Measurements from ENCODE around the gene CREB3L4.
A peak's percentile ranks its signal among the peaks of the same experiment; 100 is the strongest.
"Not testable (repeated sequence)": the region's sequence is repeated elsewhere in the genome, so short reads cannot be mapped to it uniquely, and the experiment has no call there.

CREB3L4 gene

DNA sequence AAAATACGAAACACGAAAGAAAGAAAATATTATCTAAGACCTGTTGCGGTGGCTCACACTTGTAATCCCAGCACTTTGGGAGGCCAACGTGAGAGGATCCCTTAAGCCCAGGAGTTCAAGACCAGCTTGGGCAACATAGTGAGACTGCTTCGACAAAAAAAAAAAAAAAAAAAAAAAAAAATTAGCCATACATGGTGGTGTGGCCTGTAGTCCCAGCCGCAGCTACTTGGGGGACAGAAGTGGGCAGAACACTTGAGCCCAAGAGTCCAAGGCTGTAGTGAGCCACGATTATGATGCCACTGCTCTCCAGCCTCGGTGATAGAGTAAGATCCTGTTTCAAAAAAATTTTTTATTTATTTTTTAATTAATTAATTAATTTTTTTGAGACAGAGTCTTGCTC, 19.9 kb downstream of the CREB3L4 start:
- DNase-seq = no peak

DNA sequence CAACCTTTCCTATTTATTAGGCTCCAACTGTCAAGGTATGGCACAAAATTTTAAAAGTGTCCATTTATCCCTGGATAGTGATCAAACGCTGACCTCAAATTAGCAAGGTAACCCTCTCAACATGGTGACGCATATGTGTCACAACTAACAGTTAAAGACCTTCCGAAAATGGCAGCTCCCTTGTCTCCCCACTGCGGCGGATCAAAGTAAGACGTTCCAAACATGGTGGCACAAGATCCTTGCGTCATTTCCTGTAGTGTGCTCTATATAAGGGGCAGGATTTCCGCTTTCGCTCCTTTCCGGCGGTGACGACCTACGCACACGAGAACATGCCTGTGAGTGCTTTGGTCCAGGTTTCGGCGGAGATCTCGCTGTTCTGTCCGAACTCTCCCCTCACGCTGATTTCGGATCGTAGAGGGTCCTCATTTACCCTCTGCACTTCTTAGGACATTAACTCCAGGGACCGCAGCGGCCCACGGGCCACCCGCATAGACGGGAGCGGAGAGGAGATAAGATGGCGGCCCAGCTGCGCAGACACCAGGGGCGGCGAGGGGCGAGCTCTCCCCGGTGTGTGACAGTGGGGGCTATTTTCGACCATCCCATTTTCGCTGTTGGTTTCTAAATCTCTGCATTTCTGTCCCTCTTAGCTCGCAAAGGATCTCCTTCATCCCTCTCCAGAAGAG, 22.9 kb downstream of the CREB3L4 start, which contains the start of gene RPS27:
Gene RPS27, plus strand, starts transcription at position 295 of the 683 bp plus-strand sequence. Its CDS starts 35 bp downstream, at position 330.
- DNase-seq = peak; percentile 98 to 99

DNA sequence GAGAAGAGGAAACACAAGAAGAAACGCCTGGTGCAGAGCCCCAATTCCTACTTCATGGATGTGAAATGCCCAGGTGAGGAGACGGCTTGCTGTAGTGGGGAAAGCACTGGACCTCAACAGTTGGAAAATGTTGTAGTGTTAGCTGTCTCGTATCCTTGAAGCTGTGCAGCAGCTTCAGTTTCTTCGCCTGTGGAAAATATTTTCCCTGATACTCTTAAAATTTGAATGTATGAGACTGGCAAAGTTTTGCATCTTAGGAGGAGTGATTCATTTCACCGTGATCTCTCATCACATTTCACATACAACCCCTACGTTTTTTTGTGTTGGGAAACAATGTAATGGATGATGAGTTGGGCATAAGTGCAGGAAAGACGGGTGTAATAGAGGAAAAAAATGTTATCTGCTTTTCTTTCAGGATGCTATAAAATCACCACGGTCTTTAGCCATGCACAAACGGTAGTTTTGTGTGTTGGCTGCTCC, 23.5 kb downstream of the CREB3L4 start:
- no peak for DNase-seq

DNA sequence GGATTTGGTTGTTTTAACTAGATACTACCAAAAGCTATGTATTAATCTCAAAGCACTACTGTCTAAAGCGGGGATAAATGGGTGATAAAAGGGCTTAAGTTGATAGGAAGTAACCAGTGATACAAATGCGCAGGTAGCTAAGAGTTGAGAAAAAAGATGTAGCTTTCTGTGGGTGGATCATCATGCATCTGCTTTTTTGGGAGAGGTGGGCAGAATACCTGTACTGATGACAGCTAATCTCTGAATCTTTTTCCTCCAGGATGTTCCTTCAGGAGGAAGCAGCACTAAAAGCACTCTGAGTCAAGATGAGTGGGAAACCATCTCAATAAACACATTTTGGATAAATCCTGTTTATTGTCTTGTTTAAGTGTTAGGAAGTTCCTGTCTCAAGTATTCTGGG, 24.1 kb downstream of the CREB3L4 start:
- DNase-seq = no peak

DNA sequence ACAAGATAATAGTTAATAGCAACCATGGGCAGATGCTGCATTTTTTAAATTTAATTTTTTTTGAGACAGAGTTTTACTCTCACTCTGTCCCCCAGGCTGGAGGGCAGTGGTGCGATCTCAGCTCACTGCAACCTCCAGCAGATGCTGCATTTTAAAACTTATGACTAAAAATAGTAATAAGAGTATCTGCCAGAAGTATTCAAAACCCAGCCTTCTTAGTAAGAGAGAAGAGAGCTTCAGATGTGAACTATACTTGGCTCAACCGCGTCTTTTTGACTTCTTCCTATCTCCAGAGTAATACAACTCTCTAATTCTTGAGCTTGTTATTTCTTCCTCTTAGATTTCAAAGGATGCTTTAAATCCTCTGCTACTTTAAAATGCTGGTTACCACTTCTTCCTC, 27.5 kb downstream of the CREB3L4 start:
- no peak for DNase-seq

DNA sequence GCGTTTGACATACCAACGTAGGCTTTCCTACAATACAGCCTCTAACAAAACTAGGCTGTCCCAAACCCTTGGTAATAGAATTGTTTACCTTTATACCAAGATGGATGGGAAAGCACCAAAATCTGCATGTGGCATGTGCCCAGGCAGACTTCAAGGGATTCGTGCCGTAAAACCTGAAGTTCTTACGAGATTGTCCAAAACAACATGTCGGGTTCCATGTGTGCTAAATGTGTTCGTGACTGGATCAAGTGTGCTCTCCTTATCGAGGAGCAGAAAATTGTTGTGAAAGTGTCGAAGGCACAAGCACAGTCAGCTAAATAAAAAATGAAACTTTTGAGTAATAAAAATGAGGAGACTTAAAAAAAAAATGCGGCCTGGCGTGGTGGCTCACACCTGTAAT, 27.9 kb downstream of the CREB3L4 start:
- DNase-seq = no peak

DNA sequence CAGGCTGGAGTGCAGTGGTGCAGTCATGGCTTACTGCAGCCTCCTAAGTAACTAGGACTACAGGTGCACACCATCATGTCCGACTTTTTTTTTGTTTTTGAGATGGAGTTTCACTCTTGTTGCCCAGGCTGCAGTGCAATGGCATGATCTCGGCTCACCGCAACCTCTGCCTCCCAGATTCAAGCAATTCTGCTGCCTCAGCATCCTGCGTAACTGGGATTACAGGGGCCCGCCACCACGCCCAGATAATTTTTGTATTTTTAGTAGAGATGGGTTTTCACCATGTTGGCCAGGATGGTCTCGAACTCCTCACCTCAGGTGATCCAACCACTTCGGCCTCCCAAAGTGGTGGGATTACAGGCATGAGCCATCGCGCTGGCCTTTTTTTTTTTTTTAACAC, 29.2 kb downstream of the CREB3L4 start:
- DNase-seq = not testable (repeated sequence)

DNA sequence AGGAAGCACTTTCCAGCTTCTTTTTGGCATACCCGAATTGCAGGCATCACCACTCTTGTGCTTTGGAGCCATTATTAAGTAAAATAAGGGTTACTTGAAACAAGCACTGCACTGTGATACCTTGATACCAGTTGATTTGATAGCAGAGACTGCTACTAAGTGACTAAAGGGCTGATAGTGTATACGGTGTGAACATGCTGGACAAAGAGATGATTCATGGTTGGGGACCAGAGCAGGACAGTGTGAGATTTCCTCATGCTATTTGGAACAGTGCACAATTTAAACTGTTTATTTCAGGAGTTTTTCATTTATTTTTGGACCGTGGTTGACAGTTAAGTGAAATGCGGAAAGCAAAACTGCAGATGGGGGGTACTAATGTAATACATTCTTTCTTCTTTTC, 32.7 kb downstream of the CREB3L4 start:
- no peak for DNase-seq

DNA sequence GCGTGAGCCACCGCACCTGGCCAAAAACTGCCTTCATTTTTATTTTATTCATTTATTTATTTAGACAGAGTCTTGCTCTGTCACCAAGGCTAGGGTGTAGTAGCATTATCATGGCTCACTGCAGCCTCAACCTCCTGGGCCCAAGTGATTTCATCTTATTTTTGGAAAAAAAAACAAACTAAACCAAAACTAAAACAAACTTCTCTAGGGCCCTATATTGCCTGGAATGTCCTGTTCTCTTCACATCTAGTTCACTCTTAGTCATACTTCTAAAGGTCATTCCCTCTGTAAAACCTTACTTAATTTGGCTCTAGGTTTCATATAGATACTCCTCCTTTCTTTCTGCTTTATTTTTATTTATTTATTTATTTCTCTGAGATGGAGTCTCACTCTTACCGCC, 38.4 kb downstream of the CREB3L4 start:
- DNase-seq = no peak

DNA sequence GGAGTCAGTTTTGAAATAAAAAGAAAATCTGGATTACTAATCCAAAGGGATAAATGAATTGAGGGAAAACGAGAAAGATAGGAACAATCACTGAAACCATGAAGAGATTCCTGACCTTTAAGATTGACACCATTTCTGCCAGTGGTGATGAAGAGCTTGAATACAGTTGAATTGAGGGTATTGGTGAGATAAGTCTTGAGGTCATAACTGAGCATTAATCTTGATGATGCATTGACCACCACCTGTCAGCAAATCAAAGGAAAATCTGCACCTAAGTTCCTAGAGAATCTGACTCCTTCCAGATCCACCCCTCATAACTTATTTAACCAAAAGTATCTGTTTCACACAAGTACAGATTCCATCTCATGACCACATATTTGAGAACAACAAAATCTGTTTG, 44.4 kb downstream of the CREB3L4 start:
- DNase-seq = no peak

DNA sequence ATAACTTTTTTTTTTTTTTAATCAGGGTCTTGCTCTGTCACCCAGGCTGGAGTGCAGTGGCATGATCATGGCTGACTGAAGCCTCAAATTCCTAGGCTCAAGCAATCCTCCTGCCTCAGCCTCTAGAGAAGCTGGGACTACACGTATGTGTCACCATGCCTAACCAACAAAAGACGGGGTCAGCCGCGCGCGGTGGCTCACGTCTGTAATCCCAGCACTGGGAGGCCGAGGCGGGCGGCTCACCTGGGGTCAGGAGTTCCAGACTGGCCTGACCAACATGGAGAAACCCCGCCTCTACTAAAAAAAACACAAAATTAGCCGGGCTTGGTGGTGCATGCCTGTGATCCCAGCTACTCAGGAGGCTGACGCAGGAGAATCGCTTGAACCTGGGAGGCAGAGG, 44.8 kb downstream of the CREB3L4 start:
- DNase-seq = not testable (repeated sequence)

DNA sequence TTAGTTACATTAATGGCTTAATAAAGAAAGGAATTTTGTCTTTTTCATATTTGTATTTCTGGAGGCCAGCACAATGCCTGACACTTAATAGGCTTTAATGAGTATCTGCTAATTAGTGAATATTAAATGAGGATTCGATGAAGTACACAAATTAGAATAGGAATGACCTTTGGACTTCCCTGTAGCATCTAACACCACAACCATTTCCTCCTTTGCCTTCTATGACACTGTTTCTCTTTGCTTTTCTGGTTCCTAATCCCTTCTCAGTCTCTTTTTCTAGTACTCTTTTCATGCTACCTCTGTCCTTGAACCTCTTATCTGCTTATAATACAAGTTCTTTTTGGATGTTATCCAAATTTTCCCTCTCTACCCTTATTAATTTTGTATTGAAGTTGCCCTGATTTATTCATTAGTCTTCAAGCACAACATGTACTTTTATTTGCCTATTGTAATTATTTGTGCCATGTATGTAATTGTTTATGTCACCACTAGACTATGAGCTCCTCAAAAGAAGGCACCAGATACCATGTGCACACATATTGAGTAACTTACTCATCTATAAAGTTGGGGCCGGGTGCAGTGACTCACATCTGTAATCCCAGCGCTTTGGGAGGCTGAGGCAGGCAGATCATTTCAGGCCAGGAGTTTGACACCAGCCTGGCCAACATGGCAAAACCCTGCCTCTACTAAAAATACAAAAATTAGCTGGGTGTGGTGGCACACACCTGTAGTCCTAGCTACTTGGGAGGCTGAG, 46.6 kb downstream of the CREB3L4 start:
- no peak for DNase-seq

DNA sequence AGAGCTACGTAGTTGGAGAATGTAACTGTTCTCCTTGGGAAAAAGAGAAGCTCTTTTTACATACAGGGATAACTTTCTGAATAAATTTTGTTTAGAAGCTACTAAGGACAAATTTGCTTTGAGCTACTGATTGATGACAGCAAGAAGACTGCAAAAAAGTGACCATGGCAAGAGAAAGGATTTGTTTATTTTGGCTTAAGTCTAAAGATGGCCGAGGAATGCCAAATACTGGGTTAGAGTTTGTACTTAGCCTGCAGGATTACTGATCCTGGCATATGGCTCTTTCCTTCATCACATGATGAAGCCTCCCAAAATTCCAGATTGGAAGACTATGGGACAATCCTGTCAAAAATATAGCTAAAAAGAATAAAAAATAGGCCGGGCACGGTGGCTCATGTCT, 51.6 kb downstream of the CREB3L4 start:
- DNase-seq = no peak

DNA sequence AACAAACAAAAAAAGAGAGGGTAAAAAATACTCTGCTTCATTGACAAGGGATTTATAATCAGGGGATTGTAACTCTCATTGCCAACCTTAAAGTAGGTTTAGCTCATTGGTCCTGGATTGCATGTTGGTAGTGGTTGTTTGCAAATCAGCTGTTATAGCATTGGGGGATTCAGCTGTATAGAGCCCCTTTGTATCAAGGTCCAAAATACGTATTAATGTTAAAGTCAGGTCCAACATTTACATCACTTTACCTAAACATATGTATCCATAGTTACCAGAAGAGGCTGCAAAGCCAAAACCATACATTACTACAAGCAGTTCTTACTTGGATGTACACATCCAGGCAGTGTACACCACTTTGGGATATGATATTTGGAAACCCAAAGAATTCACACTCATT, 52.2 kb downstream of the CREB3L4 start:
- no peak for DNase-seq

Data from Kasumi-1 (cell line).